ENCODE data around the gene CLINT1.

Gene CLINT1

GRCh38 chr5:157821822-157822622 is 36.9 kb downstream of the CLINT1 start:
- TF ChIP-seq Cebpa-rat (IDR thresholded peaks at IDR 0.05), result no peak
- Histone ChIP-seq H3K4me3 (no peak overlapping the region), H3K36me3 (peaks cover 14% of the 10 kb centered on the region; the same call in 1 of the 2 replicates), H3K9me3 (peaks cover 13% of the 10 kb centered on the region; the same call in 1 of the 2 replicates), H3K4me2 (no peak overlapping the region), H3K27ac (no peak overlapping the region), H3K4me1 (peaks cover 32% of the 10 kb centered on the region), H3K9ac (no peak overlapping the region), H4K20me1 (peaks cover 67% of the 10 kb centered on the region), H3K27me3 (no peaks in the 10 kb centered on the region)

GRCh38 chr5:157821405-157821804 is 37.5 kb downstream of the CLINT1 start:
- Histone ChIP-seq H4K20me1 (peaks cover 66% of the 10 kb centered on the region), H3K9me3 (peaks cover 13% of the 10 kb centered on the region; the same call in 1 of the 2 replicates), H3K36me3 (peaks cover 14% of the 10 kb centered on the region; the same call in 1 of the 2 replicates), H3K9ac (no peak overlapping the region), H3K4me1 (peaks cover 28% of the 10 kb centered on the region), H3K4me3 (no peak overlapping the region), H3K27ac (no peak overlapping the region), H3K27me3 (no peaks in the 10 kb centered on the region), H3K4me2 (no peak overlapping the region)
- no peak for TF ChIP-seq Cebpa-rat (IDR thresholded peaks at IDR 0.05)

GRCh38 chr5:157820593-157821252 is 38.2 kb downstream of the CLINT1 start:
- Histone ChIP-seq H4K20me1 (peaks cover 61% of the 10 kb centered on the region), H3K36me3 (peaks cover 14% of the 10 kb centered on the region; the same call in 1 of the 2 replicates), H3K27ac (peak overlapping the region; percentile 3; the same call in 1 of the 2 replicates), H3K9me3 (peaks cover 13% of the 10 kb centered on the region; the same call in 1 of the 2 replicates), H3K27me3 (no peaks in the 10 kb centered on the region), H3K9ac (no peak overlapping the region), H3K4me3 (no peak overlapping the region), H3K4me2 (peak overlapping the region; percentile 18; the same call in 1 of the 2 replicates), H3K4me1 (peaks cover 24% of the 10 kb centered on the region)
- no peak for TF ChIP-seq Cebpa-rat (IDR thresholded peaks at IDR 0.05)

GRCh38 chr5:157819502-157820115 is 39.3 kb downstream of the CLINT1 start:
- no peak for TF ChIP-seq Cebpa-rat (IDR thresholded peaks at IDR 0.05)
- Histone ChIP-seq H3K4me1 (peaks cover 30% of the 10 kb centered on the region), H3K27ac (peak overlapping the region; percentile 3; the same call in 1 of the 2 replicates), H4K20me1 (peaks cover 59% of the 10 kb centered on the region), H3K4me3 (no peak overlapping the region), H3K4me2 (peak overlapping the region; percentile 18; the same call in 1 of the 2 replicates), H3K27me3 (no peaks in the 10 kb centered on the region), H3K9me3 (peaks cover 13% of the 10 kb centered on the region; the same call in 1 of the 2 replicates), H3K36me3 (peaks cover 25% of the 10 kb centered on the region), H3K9ac (no peak overlapping the region; the same call in 1 of the 2 replicates)

- H3K4me3 ChIP-seq, result no peak overlapping the region
- H3K4me2 ChIP-seq, result no peak overlapping the region
- peaks cover 28% of the 10 kb centered on the region for H3K36me3 ChIP-seq
- H3K27ac ChIP-seq, result no peak overlapping the region
- no peak for TF ChIP-seq Cebpa-rat (IDR thresholded peaks at IDR 0.05)
- peaks cover 33% of the 10 kb centered on the region for H3K4me1 ChIP-seq
- H4K20me1 ChIP-seq, result peaks cover 48% of the 10 kb centered on the region
- no peak overlapping the region for H3K9ac ChIP-seq
- no peaks in the 10 kb centered on the region for H3K27me3 ChIP-seq
- peaks cover 9% of the 10 kb centered on the region; the same call in 1 of the 2 replicates for H3K9me3 ChIP-seq
Observed at GRCh38 chr5:157818368-157818767, 40.6 kb downstream of the CLINT1 start.

- Histone ChIP-seq H3K4me3 (no peak overlapping the region), H3K9me3 (peaks cover 9% of the 10 kb centered on the region; the same call in 1 of the 2 replicates), H4K20me1 (peaks cover 48% of the 10 kb centered on the region), H3K27me3 (no peaks in the 10 kb centered on the region), H3K4me1 (peaks cover 33% of the 10 kb centered on the region), H3K36me3 (peaks cover 33% of the 10 kb centered on the region), H3K9ac (no peak overlapping the region), H3K27ac (no peak overlapping the region), H3K4me2 (no peak overlapping the region)
- TF ChIP-seq Cebpa-rat (IDR thresholded peaks at IDR 0.05), result no peak
Observed at GRCh38 chr5:157817928-157818327, 41.0 kb downstream of the CLINT1 start.

GRCh38 chr5:157817387-157817702 is 41.6 kb downstream of the CLINT1 start:
- peaks cover 36% of the 10 kb centered on the region for H3K36me3 ChIP-seq
- H3K4me3 ChIP-seq, result no peak overlapping the region
- TF ChIP-seq Cebpa-rat (IDR thresholded peaks at IDR 0.05), result no peak
- peaks cover 33% of the 10 kb centered on the region for H3K4me1 ChIP-seq
- H4K20me1 ChIP-seq, result peaks cover 48% of the 10 kb centered on the region
- H3K9ac ChIP-seq, result no peak overlapping the region
- no peak overlapping the region for H3K27ac ChIP-seq
- peak overlapping the region; percentile 52 for H3K4me2 ChIP-seq
- peaks cover 7% of the 10 kb centered on the region; the same call in 1 of the 2 replicates for H3K9me3 ChIP-seq
- no peaks in the 10 kb centered on the region for H3K27me3 ChIP-seq

GRCh38 chr5:157816682-157817386 is 42.1 kb downstream of the CLINT1 start:
- H3K4me1 ChIP-seq, result peaks cover 33% of the 10 kb centered on the region

GRCh38 chr5:157812086-157812485 is 46.9 kb downstream of the CLINT1 start:
- TF ChIP-seq Cebpa-rat (IDR thresholded peaks at IDR 0.05), result no peak
- Histone ChIP-seq H3K4me1 (peaks cover 11% of the 10 kb centered on the region), H3K27me3 (no peaks in the 10 kb centered on the region), H3K9me3 (no peaks in the 10 kb centered on the region), H3K27ac (no peak overlapping the region), H3K4me2 (no peak overlapping the region), H4K20me1 (peaks cover 15% of the 10 kb centered on the region; the same call in 1 of the 2 replicates), H3K9ac (no peak overlapping the region), H3K36me3 (peaks cover 65% of the 10 kb centered on the region), H3K4me3 (no peak overlapping the region)

More at GRCh38 chr5:157816682-157817386, 42.1 kb downstream of the CLINT1 start:
- H3K9me3 ChIP-seq, result peaks cover 2% of the 10 kb centered on the region; the same call in 1 of the 2 replicates
- H3K4me3 ChIP-seq, result no peak overlapping the region
- H3K27ac ChIP-seq, result no peak overlapping the region
- H4K20me1 ChIP-seq, result peaks cover 48% of the 10 kb centered on the region
- peaks cover 36% of the 10 kb centered on the region for H3K36me3 ChIP-seq
- TF ChIP-seq Cebpa-rat (IDR thresholded peaks at IDR 0.05), result no peak
- H3K27me3 ChIP-seq, result no peaks in the 10 kb centered on the region
- H3K9ac ChIP-seq, result no peak overlapping the region
- H3K4me2 ChIP-seq, result peak overlapping the region; percentile 52
